ENCODE results near the gene B9D2.

Gene B9D2

GRCh38 chr19:41307954-41308449 lies 55.9 kb downstream of the B9D2 start:
- no peak for DNase-seq

DNA sequence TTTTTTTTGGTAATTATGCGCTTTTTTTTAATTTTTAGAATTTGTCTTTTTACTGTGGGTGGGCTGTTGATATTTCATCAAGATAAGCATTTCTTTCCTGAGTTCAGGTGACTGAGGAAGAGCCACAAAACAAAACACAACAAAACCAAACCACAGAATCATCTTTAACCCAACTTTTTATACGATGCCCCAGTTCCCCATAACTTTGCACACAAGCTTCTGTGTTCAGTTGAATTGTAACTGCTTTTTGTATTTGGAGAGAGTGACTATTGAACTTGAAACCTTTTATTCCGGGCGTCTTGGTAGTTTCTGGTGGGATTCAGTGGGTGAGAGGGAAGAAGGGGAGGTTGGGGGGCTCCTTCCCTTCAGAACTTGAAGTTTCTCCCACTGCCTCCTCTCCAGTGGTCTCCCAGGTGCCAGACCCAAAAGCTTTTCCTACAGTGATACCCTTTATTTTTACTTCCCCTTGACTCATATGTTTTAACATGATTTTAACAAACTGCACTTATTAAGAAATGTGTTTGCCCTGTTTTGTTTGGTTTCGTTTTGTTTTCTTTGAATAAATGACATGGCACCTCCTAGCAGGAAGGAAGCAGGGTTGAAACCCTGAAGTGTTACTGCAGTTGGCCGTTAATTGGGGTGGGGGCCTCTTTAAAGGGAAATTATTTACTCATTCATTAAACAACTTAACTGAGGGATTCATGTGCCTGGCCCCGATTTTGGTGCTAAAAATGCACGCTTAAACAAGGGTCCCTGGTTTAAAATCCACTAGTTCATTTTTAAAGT lies 56.7 kb downstream of the B9D2 start:
- no peak for DNase-seq

GRCh38 chr19:41305927-41306793 lies 57.8 kb downstream of the B9D2 start:
- no peak for DNase-seq

- no peak for DNase-seq
These were observed 59.1 kb downstream of the B9D2 start for GRCh38 chr19:41304706-41305483.

Data from NCI-H1092 (cell line).